ENCODE results near the gene ALDH1A3.

DNA sequence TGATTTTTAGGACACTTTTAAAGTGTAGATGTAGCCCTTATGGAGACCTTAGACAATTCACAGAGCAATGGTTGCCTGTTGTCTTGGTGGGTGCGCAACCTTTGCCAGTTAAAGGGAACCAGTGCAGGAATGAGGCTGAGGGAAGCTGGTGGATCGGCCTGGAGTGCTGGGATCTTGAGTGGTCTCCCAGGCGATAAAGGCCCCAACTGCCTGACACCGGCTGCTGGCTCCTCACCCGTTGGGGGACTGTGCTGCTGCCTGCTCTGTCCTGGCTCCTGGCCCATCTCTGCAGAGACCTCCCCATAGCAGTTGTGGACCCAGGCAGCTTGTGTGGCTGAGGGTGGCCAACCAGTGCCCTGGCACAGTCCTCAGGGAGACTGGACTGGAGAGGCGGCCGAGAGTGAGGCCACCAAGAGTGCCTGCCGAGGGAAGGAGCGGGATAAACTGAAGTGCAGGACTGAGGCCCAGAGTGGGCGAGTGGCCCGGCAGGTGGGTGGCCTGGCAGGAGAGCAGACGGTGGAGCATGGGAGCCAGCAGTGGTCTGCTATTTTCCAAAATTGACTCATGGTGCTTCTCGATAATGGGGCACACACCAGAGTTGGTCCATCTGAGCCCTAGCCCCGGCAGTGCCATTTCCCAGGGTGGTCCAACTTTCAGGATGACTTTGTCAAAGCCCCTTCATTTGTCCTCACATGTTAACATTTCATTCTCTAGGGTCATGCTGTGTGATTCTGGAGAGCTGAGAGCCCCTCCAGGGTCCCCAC lies 2.1 kb downstream of the ALDH1A3 start:
- TF ChIP-seq STAT1 (IDR thresholded peaks at IDR 0.05; ENCODE audit: unreplicated experiment) (no peak), EZH2 (IDR thresholded peaks at IDR 0.05; ENCODE audit: low read depth, unreplicated experiment) (no peak), CREB1 (CRISPR knock-in tag; IDR thresholded peaks at IDR 0.05; ENCODE audit: low read depth) (no peak), EZH2phosphoT487 (IDR thresholded peaks at IDR 0.05; ENCODE audit: unreplicated experiment) (no peak), ZNF331 (CRISPR knock-in tag; IDR thresholded peaks at IDR 0.05; ENCODE audit: low read depth) (no peak), POLR2AphosphoS5 (IDR thresholded peaks at IDR 0.05; ENCODE audit: low read depth) (no peak), JUNB (IDR thresholded peaks at IDR 0.05; ENCODE audit: unreplicated experiment) (no peak), ZNF114 (CRISPR knock-in tag; IDR thresholded peaks at IDR 0.05) (no peak), NANOG (IDR thresholded peaks at IDR 0.05; ENCODE audit: borderline replicate concordance) (no peak)
- TF ChIP-seq, protein P1, sequence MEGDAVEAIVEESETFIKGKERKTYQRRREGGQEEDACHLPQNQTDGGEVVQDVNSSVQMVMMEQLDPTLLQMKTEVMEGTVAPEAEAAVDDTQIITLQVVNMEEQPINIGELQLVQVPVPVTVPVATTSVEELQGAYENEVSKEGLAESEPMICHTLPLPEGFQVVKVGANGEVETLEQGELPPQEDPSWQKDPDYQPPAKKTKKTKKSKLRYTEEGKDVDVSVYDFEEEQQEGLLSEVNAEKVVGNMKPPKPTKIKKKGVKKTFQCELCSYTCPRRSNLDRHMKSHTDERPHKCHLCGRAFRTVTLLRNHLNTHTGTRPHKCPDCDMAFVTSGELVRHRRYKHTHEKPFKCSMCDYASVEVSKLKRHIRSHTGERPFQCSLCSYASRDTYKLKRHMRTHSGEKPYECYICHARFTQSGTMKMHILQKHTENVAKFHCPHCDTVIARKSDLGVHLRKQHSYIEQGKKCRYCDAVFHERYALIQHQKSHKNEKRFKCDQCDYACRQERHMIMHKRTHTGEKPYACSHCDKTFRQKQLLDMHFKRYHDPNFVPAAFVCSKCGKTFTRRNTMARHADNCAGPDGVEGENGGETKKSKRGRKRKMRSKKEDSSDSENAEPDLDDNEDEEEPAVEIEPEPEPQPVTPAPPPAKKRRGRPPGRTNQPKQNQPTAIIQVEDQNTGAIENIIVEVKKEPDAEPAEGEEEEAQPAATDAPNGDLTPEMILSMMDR (conservative IDR thresholded peaks at IDR 0.05; ENCODE audit: low read depth in 2 of 2) = no peak
- TF ChIP-seq, protein P2, sequence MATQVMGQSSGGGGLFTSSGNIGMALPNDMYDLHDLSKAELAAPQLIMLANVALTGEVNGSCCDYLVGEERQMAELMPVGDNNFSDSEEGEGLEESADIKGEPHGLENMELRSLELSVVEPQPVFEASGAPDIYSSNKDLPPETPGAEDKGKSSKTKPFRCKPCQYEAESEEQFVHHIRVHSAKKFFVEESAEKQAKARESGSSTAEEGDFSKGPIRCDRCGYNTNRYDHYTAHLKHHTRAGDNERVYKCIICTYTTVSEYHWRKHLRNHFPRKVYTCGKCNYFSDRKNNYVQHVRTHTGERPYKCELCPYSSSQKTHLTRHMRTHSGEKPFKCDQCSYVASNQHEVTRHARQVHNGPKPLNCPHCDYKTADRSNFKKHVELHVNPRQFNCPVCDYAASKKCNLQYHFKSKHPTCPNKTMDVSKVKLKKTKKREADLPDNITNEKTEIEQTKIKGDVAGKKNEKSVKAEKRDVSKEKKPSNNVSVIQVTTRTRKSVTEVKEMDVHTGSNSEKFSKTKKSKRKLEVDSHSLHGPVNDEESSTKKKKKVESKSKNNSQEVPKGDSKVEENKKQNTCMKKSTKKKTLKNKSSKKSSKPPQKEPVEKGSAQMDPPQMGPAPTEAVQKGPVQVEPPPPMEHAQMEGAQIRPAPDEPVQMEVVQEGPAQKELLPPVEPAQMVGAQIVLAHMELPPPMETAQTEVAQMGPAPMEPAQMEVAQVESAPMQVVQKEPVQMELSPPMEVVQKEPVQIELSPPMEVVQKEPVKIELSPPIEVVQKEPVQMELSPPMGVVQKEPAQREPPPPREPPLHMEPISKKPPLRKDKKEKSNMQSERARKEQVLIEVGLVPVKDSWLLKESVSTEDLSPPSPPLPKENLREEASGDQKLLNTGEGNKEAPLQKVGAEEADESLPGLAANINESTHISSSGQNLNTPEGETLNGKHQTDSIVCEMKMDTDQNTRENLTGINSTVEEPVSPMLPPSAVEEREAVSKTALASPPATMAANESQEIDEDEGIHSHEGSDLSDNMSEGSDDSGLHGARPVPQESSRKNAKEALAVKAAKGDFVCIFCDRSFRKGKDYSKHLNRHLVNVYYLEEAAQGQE (IDR thresholded peaks at IDR 0.05; ENCODE audit: unreplicated experiment) = no peak
- TF ChIP-seq, protein P3, sequence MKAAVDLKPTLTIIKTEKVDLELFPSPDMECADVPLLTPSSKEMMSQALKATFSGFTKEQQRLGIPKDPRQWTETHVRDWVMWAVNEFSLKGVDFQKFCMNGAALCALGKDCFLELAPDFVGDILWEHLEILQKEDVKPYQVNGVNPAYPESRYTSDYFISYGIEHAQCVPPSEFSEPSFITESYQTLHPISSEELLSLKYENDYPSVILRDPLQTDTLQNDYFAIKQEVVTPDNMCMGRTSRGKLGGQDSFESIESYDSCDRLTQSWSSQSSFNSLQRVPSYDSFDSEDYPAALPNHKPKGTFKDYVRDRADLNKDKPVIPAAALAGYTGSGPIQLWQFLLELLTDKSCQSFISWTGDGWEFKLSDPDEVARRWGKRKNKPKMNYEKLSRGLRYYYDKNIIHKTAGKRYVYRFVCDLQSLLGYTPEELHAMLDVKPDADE (IDR thresholded peaks at IDR 0.05) = no peak
